ENCODE measurements around the gene NUCB1.
"Not testable (repeated sequence)": the region's sequence is repeated elsewhere in the genome, so short reads cannot be mapped to it uniquely, and the experiment has no call there.

Gene NUCB1

DNA sequence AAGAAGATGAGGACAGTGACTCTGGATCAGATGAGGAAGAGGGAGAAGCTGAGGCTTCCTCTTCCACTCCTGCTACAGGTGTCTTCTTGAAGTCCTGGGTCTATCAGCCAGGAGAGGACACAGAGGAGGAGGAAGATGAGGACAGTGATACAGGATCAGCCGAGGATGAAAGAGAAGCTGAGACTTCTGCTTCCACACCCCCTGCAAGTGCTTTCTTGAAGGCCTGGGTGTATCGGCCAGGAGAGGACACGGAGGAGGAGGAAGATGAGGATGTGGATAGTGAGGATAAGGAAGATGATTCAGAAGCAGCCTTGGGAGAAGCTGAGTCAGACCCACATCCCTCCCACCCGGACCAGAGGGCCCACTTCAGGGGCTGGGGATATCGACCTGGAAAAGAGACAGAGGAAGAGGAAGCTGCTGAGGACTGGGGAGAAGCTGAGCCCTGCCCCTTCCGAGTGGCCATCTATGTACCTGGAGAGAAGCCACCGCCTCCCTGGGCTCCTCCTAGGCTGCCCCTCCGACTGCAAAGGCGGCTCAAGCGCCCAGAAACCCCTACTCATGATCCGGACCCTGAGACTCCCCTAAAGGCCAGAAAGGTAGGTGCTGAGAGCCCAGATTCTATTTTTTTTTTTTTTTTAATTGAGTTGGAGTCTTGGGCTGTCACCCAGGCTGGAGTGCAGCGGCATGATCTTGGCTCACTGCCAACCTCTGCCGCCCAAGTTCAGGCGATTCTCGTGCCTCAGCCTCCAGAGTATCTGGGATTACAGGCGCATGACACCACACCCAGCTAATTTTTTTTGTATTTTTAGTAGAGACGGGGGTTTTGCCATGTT lies 25.6 kb upstream of the NUCB1 start:
- peak; percentile 91 for DNase-seq (ENCODE audit: low read depth)

DNA sequence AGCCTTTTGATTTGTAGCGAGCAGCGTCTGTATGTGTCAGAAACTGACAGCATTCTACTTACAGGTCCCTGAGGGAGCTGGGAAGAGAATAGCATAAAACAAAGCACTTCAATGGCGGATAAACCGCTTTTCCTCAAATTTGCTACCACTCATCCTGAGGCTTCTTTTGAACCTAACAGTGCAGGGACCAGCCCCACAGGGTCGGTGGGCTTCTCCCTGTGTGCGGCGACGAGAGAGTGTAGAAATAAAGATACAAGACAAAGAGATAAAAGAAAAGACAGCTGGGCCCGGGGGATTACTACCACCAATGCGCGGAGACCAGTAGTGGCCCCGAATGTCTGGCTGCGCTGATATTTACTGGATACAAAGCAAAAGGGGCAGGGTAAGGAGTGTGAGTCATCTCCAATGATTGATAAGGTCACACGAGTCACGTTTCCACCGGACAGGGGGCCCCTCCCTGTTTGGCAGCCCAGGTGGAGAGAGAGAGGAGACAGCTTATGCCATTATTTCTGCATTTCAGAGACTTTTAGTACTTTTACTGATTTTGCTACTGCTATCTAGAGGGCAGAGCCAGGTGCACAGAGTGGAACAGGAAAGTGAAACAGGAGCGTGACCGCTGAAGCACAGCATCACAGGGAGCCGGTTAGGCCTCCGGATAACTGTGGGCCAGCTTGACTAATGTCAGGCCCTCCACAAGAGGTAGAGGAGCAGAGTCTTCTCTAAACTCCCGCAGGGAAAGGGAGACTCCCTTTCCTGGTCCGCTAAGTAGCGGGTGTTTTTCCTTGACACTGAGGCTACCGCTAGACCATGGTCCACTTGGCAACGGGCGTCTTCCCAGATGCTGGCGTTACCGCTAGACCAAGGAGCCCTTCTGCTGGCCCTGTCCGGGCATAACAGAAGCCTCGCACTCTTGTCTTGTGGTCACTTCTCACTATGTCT lies 23.8 kb upstream of the NUCB1 start:
- DNase-seq (ENCODE audit: low read depth): not testable (repeated sequence)

DNA sequence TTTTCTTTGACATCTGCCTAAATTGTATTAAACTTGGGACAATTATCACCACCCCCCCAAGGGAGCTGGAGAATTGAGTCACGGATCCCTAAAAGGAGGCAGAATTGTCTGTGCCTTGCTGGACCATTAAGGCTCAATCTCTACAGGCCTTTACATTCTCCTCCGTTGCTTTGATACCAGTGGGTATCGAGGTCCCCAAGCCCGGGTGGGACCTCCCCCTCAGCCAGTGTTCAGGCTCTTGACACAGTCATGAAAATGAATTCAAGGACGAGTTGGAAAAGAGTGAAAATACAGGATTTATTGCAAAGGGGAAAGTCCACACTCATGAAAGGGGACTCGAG lies 22.3 kb upstream of the NUCB1 start:
- no peak for DNase-seq (ENCODE audit: low read depth)

DNA sequence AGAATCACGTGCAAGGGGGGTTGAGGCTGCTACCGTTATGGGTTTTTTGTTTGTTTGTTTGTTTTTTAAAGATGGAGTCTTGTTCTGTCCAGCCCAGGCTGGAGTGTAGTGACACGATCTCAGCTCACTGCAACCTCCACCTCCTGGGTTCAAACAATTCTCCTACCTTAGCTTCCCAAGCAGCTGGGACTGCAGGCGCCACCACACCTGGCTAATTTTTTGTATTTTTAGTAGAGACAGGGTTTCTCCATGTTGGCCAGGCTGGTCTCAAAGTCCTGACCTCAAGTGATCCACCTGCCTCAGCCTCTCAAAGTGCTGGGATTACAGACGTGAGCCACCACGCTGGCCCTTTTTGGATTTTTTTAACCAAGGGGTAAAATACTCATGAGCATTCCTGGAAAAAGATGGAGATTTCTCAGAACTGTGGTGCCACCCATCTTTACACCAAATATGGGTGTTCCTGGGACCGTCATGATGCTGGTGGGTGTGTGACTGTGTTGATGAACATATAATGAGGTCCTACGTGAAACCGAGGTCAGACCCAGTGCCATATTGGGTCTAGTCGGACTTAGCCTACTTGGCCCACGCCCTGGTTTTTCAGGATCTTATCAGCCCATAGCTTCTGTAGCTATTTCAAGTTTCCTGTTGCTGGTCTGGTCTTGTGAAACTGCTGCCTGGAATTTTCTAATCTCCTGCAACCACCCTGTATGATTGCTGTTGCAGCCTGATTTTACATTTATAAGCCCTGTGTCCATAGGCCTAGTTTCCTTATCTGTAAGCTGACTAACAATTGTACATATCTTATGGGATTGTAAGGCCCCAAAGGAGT lies 21.7 kb upstream of the NUCB1 start:
- peak; percentile 97 for DNase-seq (ENCODE audit: low read depth)

DNA sequence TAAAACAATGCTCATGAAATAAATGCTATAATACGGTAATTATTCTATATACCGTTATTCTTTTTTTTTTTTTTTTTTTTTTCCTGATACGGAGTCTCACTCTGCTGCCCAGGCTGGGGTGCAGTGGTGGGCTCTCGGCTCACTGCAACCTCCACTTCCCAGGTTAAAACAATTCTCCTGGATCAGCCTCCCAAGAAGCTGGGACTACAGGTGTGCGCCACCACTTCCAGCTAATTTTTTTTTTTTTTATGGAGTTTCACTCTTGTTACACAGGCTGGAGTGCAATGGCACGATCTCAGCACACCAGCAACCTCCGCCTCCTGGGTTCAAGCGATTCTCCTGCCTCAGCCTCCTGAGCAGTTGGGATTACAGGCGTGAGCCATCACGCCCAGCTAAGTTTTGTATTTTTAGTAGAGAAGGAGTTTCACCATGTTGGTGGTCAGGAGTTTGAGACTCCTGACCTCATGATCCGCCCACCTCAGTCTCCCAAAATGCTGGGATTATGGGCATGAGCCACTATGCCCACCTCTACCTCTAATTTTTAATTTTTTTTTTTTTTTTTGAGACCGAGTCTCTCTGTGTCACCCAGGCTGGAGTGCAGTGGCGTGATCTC lies 21.0 kb upstream of the NUCB1 start:
- no peak for DNase-seq (ENCODE audit: low read depth)

DNA sequence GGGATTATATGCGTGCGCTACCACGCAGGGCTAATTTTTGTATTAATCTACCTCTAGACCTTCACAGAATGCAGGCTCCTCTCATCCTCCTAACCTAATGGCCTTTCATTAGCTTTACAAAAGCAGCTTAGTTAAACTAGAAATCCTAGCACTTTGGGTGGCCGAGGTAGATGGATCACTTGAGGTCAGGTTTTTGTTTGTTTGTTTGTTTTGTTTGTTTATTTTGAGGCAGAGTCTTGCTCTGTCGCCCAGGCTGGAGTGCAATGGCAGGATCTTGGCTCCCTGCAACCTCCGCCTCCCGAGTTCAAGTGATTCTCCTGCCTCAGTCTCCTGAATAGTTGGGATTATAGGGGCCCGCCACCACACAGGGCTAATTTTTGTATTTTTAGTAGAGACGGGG lies 20.4 kb upstream of the NUCB1 start:
- not testable (repeated sequence) for DNase-seq (ENCODE audit: low read depth)

DNA sequence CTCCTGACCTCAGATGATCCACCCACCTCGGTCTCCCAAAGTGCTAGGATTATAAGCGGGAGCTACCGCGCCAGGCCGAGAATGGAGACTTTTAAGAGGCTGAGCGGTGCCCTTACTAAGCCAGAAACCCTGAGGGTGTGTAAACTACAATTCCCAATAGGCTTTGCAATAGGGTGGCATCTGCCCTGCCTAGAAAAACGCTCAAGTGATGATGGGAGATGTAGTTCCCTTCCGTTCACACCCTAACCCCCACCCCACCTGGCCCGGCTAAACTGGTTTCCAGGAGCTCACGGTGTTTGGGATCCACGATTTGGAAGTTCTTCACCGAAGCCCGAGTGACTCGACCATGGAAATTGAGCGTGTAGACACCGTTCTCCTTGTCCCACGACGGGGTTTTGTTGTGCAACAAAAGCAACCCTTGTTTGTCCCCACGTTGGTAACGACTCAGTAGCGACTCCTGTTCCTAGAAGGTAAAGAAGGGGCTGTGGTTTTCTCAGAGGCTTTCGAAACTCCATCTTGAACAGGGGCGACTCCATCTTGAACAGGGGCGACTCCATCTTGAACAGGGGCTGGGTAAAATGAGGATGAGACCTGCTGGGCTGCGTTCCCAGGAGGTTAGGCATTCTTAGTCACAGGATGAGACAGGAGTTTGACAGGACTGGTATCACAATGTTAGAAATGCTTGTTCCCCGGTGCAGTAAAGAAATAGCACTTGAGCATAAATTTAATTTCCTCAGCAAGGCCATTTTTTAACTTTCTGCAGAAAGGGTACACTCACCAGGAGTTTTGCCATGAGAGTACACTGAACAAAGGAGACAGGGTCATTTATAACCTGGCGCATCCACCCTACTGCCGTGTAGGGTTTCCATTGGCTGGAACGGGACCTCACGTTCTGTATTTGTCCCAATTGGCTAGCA lies 18.1 kb upstream of the NUCB1 start:
- no peak for DNase-seq (ENCODE audit: low read depth)

DNA sequence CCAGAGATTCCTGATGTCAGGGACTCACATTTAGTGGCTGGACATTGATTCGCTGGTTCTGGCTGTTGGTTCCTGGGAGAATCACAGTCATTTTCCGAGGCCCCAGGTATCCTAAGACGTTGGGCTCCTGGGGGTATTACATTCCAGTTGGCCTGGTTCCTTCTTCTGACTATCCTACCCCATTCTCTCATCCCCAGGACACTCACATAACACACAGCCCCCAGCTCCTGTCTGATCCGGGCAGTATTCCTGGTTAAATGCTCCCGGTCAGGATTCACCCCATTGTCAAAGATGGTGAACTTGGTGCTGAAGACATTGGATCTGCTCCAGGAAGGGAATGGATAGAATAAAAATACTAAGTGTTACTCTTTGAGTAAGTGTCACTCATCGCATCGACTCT lies 16.4 kb upstream of the NUCB1 start:
- DNase-seq (ENCODE audit: low read depth): no peak

DNA sequence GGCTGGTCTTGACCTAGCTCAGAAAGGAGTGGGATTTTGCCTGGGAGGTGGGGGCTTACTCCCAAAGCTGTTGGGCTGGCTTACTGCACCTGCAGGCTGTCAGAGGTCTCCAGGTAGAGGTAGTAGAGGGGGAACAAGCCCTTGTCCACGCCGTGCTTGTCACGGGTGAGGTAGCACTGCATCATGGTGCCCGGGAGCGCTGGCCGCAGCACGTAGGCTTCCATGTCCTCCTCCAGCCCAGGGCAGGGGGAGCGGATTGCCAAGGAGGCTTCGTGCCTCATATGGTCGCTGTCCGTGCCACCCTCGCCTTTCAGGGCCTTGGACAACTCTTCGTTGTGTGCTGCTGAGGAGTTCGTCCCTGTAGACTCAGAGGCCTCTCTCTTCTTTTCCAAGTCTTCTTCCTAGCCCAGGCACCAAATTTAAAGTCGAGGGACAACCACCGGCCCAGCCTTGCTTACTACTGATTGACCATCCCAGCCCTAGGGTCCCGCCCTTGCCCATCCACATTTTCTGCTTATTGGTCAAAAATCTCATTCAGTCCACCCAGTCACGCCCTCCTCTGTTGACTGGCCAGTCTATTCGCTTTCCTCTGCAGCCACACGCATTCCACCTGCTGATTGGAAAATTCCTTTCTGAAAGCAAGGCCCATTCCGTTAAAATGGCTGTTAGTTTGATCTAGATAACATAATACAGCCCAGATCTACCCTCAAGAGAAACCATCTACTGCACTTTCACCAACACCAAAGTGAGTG lies 12.1 kb upstream of the NUCB1 start:
- DNase-seq (ENCODE audit: low read depth): no peak

DNA sequence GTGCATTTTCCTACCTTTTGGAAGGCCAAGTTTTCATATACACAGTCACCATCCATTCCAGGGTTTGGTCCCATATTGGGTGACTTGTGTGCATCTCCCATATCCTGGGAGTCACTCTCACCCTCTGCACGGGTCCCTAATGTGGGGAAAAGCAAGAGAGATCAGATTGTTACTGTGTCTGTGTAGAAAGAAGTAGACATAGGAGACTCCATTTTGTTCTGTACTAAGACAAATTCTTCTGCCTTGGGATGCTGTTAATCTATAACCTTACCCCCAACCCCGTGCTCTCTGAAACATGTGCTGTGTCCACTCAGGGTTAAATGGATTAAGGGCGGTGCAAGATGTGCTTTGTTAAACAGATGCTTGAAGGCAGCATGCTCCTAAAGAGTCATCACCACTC lies 10.6 kb upstream of the NUCB1 start:
- not testable (repeated sequence) for DNase-seq (ENCODE audit: low read depth)

DNA sequence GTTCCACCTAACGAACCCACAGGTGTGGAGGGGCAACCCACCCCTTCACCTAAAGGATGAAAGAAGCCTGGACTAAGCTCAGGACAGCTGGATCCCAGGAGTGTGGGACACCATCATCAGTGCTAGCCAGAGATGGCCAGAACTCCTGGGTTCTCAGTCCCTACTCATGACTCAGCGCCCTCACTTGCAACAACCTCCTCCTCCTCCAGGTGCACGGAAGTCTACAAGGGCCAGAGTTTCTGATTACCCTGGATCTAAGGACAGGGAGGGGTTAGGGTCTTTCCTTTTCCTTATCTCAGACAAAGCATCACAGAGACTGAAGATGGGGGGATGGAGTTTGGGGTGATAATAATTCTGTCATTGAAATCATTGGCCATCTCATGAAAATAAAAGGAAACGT lies 9.6 kb upstream of the NUCB1 start:
- no peak for DNase-seq (ENCODE audit: low read depth)

DNA sequence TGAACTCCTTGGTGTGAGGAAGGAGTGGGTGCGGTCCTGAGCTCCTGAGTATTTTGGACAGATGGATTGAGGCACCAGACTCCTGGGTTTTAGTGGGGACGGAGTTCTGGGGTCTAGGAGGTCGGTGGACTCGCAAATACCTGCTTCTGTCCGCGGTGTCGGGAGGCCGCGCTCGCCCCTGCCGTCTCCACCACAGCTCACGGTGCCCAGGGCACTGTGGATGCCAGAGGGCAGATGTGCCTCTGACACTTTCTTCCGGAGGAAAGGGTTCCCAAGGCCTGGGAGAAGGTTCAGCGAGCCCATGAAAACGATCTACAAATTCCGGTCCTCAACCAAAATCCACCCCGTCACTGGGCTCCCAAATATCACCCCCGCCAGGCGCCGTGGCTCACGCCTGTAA lies 4.9 kb upstream of the NUCB1 start:
- no peak for DNase-seq (ENCODE audit: low read depth)

DNA sequence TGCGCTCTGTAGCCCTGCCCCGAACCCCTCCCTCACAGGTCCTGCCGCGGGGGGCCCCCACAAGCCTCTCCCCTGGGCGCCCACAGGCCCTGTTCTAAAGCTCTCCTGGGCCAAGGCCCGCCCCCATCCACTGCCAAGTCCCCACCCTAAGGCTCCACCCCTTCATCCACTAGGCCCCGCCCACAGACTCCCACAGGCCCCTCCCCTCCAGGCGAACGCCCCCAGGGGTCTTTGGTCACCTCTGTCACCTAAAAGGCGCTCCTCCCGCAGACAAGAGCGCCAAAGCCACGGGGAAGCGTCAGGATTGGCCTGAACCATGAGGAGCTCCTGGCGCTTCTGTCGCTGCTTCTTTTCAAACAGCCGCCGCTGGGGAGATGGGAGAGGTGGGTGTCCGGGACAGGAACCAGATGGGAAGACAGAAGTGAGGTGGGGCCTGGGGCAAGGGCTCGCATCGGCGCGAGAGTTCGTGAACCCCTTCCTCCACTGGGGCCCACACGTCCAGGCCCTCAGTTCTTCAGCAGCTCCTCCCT lies 3.9 kb upstream of the NUCB1 start:
- DNase-seq (ENCODE audit: low read depth): no peak

DNA sequence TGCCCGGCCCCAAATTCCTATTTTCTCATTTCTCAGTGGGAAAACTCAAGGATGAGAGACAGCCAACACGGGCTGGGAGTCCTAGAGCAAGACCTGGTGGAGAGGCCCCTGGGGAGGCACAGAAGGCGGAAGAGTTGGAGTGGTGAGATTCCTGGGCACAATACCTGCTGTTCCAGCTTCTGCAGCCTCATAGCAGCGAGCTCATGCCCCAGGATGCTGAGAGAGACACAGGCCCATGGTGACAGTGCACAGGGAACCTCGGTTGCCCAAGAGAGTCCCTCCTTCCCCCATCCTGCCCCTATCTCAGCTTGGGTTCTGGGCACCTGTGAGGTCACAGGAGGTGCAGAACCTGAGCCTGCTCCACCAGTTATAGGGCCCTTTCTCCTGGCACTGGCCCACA lies 2.9 kb upstream of the NUCB1 start:
- DNase-seq (ENCODE audit: low read depth): no peak

DNA sequence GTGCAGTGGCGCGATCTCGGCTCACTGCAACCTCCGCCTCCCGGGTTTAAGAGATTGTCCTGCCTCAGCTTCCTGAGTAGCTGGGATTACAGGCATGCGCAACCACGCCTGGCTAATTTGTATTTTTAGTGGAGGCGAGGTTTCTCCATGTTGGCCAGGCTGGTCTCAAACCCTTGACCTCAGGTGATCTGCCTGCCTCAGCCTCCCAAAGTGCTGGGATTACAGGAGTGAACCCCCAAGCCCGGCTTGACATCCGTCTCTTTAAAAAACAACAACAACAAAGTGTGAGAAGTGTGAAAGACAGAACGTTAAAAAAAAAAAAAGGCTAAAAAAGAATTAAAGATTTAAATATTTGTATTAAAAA lies 744 bp upstream of the NUCB1 start:
- not testable (repeated sequence) for DNase-seq (ENCODE audit: low read depth)

DNA sequence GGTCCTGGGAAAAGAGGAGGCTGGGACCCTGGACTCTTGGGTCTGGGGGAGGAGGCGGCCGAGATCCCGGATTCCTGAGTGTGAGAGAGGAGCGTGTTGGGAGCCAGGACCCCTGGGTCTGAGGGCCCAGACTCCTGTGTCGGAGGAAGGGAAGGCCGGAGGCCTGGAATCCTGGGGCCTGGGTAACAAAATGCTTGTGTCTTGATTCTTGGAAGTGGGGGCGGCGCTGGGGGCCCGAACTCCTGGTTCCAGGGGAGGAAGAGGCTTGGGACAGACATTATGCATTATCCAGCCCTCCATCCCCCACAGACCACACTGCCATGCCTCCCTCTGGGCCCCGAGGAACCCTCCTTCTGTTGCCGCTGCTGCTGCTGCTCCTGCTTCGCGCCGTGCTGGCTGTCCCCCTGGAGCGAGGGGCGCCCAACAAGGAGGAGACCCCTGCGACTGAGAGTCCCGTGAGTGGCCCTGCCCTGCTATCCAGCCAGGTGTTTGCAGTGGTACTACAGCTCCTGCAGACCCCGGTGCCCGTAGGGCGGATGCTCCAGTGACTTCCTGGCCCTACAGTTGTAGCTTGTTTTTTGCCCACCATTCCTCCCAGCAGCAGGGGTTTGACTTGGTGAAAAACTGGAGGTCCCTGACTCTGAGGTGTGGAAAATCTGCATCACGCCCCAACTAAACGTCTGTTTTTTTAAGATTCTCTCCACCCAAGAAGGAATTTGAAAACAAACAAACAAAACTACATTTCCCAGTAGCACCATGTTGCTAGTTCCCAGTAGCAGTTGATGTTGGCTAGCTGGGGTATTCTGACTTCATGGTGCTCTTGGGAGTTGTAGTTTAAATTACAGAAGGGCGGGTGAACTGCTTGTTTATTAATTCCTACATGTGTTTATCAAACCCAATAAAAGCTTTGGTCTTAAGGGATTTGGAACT lies 630 bp downstream of the NUCB1 start:
- peak; percentile 55 for DNase-seq (ENCODE audit: low read depth)

DNA sequence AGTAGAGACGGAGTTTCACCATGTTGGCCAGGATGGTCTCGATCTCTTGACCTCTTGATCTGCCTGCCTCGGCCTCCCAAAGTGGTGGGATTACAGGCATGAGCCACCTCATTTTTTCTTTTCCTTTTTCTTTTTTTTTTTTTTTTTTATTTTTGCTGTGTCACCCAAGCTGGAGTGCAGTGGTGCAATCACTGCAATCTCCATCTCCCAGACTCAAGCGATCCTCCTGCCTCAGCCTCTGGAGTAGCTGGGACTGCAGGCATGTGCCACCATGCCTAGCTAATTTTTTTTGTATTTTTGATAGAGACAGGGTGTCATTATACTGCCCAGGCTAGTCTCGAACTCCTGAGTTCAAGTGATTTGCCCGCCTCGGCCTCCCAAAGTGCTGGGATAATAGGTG lies 2.2 kb downstream of the NUCB1 start:
- DNase-seq (ENCODE audit: low read depth): not testable (repeated sequence)

DNA sequence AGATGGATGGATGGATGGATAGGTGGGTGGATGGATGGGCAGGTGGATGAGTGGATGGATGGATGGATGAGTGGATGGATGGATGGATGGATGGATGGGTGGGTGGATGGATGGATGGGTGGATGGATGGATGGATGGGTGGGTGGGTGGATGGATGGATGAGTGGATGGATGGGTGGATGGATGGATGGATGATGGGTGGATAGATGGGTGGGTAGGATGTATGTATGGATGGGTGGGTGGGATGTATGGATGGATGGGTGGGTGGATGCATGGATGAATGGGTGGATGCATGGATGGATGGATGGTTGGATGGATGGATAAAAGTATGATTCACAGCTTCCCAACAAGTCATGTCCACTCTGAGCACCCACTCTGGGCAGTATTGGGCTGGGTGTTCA lies 3.7 kb downstream of the NUCB1 start:
- not testable (repeated sequence) for DNase-seq (ENCODE audit: low read depth)

DNA sequence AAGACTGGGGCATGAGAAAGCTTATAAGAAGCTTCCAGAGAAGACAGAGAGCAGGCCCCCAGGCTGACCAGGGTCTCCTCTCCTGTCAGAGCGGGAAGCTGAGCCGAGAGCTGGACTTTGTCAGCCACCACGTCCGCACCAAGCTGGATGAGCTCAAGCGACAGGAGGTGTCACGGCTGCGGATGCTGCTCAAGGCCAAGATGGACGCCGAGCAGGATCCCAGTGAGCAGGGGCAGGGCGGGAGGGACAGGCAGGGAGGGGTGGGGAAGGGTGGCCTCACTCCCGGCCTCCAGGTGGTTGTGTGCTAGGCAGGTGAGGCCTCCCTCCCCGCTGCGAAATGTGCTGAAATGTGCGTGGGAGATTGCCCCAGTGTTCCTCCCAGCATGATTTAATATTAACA lies 5.6 kb downstream of the NUCB1 start:
- no peak for DNase-seq (ENCODE audit: low read depth)

All from amniotic epithelial cell (primary cell).